ENCODE measurements around the gene FAM229A.
"Not testable (repeated sequence)": the region's sequence is repeated elsewhere in the genome, so short reads cannot be mapped to it uniquely, and the experiment has no call there.

FAM229A gene

DNA sequence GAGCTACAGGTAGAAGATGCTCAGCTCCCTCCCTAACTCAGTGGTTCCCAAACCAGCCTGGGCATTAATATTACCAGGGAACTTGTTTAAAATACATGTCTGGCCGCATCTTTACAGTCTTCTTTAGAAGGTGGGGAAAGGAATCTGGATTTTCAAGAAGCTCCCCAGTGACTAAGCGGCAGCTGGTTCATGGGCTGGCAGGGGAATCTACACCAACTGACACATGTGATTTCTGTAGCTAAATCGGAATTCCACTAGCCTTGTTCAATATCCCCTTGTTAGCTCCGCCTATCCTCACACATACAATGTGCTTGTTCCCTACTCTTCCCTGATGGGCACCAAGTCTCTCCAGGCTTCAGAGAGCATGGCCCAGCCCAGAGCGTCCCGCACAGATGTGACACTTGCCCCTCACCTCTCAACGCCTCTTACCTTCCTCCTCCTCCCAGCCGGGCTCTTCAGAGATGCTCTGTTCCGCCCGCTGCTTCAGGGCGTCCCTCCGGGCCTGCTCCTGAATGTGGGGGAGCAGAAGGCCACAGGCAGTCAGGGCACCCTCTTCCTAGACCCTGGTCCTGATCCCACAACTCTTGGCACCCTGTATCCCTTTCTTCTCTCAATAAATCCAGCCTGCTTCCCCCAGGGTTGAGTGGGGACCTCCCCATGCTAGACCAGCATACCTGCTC lies 15.4 kb upstream of the FAM229A start:
- no peak for DNase-seq (ENCODE audit: low read depth)

DNA sequence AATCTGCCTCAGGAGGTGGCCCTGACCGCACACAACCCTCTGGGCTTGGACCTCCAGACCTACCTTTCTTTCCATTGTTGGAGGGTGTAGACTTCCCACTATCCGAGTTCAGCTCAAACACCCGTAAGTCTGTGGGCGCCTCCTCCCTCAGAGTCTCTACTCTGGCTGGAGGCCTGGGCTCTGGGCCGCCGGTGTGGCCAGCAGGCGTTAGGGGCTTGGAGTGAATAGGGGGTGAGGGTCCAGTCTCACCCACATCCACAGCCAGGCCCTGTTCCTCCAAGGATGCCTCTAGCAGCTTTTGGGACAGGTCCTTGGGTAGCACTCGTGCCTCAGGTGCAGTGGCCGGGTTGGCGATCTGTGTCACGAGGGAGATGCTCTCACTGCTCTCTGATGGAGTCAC lies 13.9 kb upstream of the FAM229A start:
- DNase-seq (ENCODE audit: low read depth): no peak

DNA sequence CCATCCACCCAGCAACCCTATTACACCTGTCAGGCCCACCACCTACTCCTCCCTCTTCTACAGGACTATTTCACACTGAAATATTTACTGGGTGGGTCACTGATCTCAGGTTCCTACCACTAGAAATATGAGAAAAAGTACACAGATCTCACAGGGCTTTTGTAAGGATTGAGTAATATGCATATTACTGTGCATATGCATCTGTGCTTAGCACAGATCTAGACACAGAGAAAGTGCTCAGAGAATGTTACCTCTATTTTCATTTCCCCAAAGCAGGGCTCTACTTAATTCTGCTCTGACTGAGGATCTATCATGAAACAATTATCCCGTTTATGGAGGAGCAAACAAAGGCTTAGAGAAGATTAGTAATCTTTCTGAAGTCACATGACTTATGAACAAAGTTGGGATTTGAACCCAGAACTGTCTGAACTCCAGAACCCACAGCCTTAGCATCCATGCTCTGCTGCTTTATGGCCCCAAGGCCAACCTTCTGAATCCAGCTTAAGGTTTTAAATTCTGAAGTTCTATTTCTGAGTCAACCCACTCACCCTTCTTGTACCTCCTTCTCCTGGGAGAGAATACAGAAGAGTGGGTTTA lies 11.8 kb upstream of the FAM229A start:
- no peak for DNase-seq (ENCODE audit: low read depth)

DNA sequence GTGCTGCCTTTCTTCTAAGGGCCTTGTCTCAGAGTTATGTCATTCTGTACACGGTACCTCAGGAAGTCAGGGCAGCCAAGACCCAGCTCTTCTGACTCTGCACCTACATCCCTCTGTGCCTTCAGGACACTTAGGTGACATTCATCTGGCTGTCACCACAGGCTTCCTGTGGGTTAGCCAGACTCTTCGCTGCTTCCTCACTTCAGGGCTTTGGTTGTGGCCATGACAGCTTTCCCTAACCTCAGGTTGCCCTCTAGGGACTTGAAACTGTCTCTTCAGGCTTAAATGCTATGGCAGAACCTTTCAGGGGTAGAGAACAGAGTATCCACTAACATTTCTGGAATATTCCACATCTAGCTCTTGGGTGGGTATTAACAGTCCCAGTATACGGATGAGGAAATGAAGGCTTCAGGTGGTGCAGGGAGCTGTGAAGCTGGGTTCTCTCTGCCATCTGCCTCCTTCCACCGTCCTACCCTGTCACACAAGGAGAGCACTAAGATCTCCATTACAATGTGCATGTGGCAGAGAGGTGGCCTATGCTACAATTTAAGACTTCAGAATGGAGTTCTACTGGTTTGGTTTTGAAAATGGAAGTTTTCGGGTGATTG lies 10.0 kb upstream of the FAM229A start:
- DNase-seq (ENCODE audit: low read depth): no peak

DNA sequence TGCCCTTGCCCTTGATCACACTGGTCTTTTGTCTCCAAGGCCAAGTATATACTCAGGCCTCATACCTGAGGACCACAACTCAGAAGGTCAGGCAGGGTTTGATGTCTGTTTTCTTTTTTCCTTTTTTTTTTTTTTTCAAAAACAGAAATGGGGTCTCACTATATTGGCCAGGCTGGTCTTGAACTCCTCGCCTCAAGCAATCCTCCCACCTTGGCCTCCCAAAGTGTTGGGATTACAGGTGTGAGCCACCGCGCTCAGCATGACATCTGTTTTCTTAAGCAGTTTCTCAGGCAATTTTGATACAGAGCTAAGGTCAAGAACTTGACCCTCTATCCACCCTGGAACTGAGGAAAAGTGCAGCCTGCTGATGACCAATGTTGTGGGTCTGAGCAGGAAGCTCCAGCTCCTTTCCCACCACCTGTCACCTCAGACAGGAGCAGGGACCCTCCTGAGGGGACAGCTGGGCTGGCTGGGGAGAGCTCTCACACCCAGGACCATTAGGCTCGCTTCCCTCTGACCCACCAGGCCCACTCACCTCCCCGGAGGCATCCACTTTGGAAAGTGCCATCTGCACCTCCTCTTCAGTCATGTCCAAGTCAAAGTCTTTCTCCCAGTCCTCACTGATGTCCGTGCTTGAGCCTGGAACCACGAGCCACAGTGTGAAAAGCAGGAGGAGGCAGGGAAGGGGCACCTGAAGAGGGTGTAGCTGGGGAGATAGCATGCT lies 5.8 kb upstream of the FAM229A start:
- DNase-seq (ENCODE audit: low read depth): no peak

DNA sequence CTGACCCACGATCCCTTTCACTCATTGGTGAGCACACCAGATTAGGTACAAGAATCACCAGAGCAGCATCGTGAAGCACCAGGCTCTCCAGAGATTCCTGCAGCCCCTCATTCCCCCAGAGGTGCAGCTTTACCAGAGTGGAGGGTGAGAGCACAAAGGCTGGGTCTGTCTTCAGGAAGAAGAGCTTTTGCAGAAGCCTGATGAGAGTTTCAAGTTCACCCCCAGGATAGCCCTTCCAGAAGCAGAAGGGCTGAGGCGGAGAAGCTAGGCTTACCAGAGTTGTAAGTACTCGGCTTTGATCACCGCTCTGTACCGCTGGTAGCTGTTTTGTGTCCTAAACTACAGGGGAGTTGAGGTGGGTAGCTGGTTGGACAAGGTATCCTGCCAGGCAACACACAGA lies 3.2 kb upstream of the FAM229A start:
- DNase-seq (ENCODE audit: low read depth): no peak

DNA sequence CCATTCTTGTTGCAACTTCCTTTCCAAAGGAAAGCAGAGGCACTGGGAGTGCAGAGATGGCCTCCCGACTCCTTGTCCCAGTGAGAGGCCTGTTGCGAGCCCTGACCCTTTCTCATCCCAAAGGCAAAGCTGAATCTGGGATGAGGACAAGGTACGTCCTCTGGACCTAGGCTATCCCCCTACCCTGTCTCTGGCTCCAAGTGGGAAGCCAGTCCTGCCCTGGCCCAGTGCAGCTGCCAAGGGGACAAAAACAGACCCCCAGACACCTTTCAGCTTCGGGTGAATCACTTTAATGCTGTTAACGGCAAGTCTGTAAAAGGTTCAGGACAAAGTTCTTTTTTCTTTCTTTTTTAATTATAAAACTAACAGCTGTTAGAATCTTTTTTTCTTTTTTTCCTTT lies 2.6 kb upstream of the FAM229A start:
- no peak for DNase-seq (ENCODE audit: low read depth)

DNA sequence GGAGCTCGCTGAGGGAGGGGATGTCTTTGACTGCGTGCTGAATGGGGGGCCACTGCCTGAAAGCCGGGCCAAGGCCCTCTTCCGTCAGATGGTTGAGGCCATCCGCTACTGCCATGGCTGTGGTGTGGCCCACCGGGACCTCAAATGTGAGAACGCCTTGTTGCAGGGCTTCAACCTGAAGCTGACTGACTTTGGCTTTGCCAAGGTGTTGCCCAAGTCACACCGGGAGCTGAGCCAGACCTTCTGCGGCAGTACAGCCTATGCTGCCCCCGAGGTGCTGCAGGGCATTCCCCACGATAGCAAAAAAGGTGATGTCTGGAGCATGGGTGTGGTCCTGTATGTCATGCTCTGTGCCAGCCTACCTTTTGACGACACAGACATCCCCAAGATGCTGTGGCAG lies 1.4 kb upstream of the FAM229A start:
- no peak for DNase-seq (ENCODE audit: low read depth)

DNA sequence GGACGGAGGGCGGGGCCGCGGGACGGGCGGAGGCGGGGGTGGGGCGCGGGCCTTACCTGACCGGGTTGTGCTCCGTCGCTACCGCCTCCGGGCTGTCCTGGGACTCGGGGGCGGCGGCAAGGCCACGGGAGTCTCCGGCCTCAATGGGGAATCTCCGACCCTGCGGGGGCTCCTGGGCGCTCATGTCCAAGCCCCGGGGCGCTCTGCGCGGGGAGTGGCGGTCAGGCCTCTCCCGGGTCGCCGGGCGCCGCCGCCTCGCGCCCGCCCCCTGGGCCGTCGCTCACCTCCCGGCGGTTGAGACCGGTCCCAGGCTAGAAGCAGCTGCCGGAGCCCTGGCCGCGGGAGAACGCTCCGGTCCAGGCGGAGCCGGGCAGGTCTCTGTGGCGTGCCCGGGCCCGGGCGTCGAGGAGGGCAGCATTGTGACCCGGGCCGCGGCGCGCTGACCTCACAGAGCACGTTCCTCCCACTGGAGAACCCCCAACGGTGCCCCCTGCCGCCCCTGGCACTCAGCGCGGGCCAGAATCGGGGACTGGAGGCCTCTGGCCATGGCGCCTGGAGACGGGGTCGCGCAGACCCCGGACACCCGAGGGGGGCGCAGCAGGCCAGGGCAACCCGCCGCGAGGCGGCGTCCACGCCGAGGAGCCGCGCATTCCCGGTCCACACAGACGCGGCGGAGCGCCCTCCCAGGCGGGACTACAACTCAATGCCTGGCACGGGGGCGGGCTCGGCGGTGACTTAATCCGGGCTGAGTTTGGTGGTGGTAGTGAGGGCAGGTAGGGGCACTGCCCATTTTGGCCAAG lies 411 bp downstream of the FAM229A start:
- peak; percentile 34 for DNase-seq (ENCODE audit: low read depth)

DNA sequence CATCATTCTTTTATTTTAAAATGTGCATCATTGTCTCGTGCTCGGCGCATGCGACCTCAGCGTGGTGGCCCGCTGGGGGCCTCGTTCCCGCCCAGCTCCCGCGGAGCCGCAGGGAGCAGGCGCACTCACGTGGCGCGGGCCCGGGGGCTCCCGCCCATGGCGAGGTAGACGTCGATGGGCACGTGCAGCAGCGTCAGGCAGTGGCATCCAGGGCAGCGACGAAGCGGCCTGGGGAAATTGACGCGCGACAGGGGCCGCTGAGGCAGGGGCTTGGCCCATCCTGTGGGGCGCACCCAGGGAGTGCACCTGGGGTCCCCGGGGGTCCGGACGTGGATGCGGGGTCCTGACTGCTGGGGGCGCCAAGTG lies 994 bp downstream of the FAM229A start:
- no peak for DNase-seq (ENCODE audit: low read depth)

DNA sequence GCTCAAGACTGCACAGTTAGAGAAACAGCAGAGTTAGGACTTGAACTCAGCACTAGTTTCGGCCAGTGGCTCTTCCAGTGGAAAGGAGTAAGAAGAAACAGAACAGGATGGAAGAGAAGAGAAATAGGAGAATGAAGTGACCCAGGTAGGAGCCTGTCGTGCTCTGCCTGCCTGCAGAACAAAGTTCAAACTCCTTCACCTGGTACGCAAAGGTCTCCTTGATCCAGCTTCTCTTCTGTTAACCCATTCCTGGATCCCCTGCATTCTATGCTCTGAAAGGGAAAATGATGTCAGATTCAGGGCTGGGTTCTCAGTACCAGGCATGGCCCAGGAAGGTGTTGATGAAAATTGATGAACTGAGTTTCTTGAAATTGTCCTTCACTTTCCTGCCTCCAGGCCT lies 3.9 kb downstream of the FAM229A start:
- no peak for DNase-seq (ENCODE audit: low read depth)

DNA sequence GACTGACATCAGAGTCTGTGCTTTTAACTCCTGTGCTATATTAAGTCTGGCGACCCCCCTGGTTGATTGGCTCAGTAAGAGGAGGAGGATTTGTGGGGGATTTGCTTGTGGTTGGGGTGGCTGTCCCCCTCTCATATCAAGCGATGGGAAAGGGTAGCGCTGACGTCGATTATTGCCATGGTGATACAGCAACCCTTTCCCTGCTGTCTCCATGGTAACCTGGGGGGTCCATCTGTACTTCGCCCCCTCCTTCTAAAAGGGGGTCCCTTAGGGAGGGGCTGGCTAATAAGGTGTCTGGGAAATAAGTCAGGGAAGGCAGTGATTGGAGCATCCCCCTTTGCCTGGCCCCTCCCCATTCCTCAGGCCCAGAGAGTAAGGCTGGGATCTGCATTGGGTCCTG lies 4.7 kb downstream of the FAM229A start:
- no peak for DNase-seq (ENCODE audit: low read depth)

DNA sequence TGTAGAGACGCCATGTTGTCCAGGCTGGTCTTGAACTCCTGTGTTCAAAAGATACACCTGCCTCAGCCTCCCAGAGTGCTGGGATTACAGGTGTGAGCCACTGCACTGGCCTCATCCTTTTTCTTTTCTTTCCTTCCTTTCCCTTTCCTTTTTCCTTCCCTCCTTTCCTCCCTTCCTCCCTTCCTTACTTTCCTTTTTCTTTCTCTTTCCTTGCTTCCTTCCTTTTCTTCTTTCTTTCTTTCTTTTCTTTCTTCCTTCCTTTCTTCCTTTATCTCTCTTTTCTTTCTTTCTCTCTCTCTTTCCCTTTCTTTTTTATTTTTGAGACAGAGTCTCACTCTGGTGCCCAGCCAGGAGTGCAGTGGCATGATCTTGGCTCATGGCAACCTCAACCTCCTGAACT lies 5.8 kb downstream of the FAM229A start:
- no peak for DNase-seq (ENCODE audit: low read depth)

DNA sequence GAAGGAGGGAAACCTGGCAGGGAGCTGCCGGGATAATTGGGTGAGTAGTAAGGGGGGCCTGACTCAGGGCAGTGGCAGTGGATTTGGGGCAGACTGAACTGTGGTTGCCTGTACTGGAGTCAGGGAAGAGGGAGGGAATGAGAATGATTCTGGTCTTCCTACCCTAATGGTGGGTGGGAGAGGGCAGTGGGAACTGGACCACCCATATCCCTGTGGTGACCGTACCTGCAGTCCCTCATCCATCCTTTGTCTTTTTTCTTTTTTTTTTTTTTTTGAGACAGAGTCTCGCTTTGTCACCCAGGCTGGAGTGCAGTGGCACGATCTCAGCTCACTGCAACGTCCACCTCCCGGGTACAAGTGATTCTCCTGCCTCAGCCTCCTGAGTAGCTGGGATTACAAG lies 6.5 kb downstream of the FAM229A start:
- DNase-seq (ENCODE audit: low read depth): not testable (repeated sequence)

DNA sequence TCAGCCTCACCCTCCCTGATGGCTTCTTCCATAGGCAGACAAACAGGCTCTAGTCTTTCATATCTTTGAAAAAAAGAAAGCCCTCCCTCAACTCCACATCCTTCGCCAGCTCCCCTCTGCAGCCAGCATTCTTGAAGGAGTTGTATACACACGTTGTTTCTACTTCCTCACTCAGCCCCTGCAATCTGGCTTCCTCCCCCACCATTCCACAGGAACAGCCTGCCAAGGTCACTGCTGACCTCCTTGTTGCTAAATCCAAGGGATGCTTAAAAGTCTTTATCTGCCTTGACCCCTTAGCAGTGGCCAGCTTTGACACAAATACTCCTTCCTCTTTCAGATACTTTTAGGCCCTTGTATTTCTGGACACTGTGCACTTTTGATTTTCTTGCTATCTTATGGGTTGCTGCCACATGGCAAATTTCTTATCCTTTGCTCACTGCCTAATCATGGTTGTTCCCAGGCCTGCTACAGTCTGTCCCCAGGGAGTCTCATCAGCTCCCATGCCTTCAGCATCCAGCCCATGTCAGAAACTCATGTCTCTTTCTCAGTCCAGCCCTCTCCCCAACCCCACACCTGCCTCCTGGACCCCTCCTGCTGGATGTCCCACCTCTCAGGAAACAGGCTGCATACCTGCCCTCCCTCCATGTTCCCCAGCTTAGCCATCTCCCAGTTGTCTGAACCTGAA lies 8.3 kb downstream of the FAM229A start:
- peak; percentile 97 for DNase-seq (ENCODE audit: low read depth)

DNA sequence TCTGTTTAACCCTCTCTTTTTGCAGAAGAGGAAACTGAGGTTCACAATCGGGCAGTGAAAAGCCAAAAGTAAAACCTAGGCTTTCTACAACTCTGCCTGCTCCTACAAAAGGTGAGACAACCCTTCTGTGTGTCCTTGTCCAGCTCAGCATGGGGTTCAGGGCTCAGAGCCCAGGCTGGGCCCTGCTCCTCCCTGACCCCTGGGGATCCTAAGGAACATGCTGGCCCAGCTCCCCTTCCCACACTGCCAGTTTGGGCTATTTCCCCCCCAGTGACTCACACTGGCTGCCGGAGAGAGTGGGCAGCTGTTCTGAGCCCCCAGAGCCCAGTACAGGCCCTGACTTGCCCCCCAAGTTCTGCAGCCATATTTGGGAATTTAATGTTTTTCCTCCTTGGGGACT lies 8.9 kb downstream of the FAM229A start:
- no peak for DNase-seq (ENCODE audit: low read depth)

DNA sequence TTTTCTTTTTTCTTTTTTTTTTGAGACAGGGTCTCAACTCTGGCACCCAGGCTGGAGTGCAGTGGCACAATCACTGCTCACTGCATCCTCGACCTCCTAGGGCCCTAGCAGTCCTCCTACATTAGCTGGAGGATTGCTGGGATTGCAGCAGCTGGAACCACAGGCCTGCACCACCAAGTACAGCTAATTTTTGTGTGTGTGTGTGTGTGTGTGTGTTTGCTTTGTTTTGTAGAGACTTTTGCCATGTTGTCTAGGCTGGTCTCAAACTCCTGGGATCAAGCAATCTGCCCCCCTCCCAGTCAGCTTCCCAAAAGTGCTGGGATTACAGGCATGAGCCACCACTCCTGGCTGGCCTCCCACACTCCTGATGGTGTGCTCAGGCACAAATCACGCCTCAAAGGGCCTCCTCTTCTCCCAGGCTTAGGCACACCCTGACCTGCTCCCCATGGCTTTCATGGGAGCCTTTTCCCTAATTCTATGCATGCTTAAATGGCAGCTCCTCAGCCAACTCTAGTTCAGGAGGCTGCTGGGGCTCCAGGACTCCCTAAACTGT lies 9.4 kb downstream of the FAM229A start:
- DNase-seq (ENCODE audit: low read depth): peak; percentile 72

DNA sequence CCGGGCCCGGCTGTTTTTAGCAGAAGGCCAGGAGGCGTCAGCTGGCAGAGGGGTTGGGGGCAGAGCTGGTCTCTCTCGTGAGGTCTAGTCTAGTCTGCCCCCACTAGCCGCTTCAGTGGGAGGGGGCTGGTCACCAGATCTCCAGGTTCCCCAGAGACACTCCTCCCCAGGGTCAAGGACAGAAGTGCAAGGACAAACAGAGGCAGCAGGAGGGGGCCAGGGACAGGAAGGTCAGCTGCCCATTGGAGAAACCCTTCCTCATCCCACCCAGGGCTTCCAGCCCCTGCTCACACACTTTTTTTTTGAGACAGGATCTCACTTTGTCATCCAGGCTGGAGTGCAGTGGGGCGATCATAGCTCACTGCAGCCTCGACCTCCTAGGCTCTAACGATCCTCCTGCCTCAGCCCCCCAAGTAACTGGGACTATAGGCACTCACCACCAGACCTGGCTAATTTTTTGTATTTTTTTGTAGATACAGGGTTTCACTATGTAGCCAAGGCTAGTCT lies 10.0 kb downstream of the FAM229A start:
- no peak for DNase-seq (ENCODE audit: low read depth)

DNA sequence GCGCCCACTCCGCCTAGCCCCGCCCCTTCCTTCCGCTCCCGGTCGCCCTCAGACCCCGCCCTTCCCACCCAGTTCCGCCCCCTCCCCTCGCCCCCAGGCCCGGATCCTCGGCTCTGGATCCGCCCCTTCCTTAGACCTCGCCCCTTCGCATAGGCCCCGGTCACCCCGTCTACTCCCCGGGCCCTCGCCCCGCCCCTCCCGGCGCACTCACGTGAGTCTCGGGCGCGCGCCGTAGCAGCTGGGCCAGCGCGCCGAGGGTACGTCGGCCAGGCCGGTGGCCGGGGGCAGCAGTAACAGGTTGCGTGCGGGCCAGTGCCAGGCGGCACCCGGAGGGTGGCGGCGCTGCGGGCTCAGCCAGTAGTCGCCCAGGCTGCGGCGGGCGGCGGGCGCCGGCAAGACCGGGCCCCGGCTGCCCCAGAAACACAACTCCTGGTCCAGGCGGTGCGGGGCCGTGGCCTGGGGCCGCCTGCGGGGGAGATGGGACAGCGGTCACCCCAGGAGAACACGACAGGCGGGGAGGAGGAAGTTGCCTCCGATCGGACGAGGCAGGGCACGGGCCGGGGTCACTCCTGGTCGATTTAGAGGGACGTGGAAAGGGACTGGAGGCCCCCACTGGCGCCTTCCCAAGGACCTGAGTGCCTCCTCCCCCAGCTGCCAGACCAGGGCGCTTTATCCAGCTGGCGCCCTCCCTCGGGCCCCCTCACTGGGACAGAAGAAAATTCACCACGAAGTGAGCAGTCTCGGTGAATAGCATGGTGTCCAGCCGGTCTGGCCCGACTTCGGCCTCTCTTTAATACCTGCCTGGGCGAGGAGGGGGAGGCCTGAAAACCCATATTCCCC lies 10.7 kb downstream of the FAM229A start:
- peak; percentile 92 for DNase-seq (ENCODE audit: low read depth)

DNA sequence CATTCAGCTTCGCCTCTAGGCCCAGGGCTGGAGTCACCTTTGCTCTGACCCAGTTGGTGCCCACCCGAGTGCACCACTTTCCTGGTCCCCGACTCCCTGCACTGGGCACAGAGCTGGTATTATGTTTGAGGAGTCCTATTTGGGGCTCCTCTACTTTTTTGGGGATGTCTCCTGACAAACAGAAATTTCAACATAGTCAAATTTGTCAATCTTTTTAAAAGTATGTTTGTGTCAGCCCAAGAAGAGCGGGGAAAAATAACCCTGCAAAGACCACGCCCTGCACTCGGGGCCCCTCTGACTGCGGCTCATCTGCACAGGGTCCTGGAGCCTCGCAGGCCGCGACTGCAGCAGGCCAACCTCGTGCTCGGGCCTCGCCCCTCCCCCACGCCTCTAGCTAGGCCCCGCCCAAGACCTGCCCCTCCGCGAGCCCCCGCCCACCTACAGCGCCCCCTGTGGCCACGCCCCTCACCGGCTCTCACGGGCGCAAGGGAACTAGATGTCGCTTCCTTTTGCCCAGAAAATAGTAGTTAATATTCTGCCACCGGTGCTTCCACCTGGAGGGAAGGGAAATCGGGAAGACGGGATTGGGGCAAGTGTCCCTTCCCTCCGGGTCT lies 11.4 kb downstream of the FAM229A start:
- DNase-seq (ENCODE audit: low read depth): peak; percentile 69
